ENCODE measurements around the gene RAB3A. TPM values are rescaled to one million over a fixed set of nuclear protein-coding genes. Genes with fewer than 3 reads are reported as not detected.
A peak's percentile ranks its signal among the peaks of the same experiment; 100 is the strongest.
"Not testable (repeated sequence)": the region's sequence is repeated elsewhere in the genome, so short reads cannot be mapped to it uniquely, and the experiment has no call there.

Gene RAB3A
- total RNA-seq, 1 donor = 3.8 TPM

GRCh38 chr19:18214779-18215433 lies 11.1 kb upstream of the RAB3A start:
- no peaks in the 10 kb centered on the region for H3K27me3 ChIP-seq (ENCODE audit: insufficient read depth, low read length)
- H3K9me3 ChIP-seq (ENCODE audit: low read depth, low read length) = no peaks in the 10 kb centered on the region
- H3K4me1 ChIP-seq (ENCODE audit: insufficient read depth, low read length) = no peaks in the 10 kb centered on the region
- no peak overlapping the region for H3K4me3 ChIP-seq (ENCODE audit: low read length)

GRCh38 chr19:18211683-18212082 lies 7.8 kb upstream of the RAB3A start:
- Histone ChIP-seq H3K4me3 (ENCODE audit: low read length) (no peak overlapping the region), H3K27me3 (ENCODE audit: insufficient read depth, low read length) (peaks cover 3% of the 10 kb centered on the region), H3K4me1 (ENCODE audit: insufficient read depth, low read length) (no peaks in the 10 kb centered on the region), H3K9me3 (ENCODE audit: low read depth, low read length) (no peaks in the 10 kb centered on the region)

- not testable (repeated sequence) for H3K27me3 ChIP-seq (ENCODE audit: insufficient read depth, low read length); H3K4me1 ChIP-seq (ENCODE audit: insufficient read depth, low read length); H3K4me3 ChIP-seq (ENCODE audit: low read length); H3K9me3 ChIP-seq (ENCODE audit: low read depth, low read length)
Observed at GRCh38 chr19:18209912-18210311, 6.1 kb upstream of the RAB3A start.

GRCh38 chr19:18208098-18208951 lies 4.5 kb upstream of the RAB3A start:
- Histone ChIP-seq H3K9me3 (ENCODE audit: low read depth, low read length) (no peaks in the 10 kb centered on the region), H3K27me3 (ENCODE audit: insufficient read depth, low read length) (peaks cover 3% of the 10 kb centered on the region), H3K4me1 (ENCODE audit: insufficient read depth, low read length) (peaks cover 18% of the 10 kb centered on the region), H3K4me3 (ENCODE audit: low read length) (no peak overlapping the region)

- Histone ChIP-seq H3K9me3 (ENCODE audit: low read depth, low read length) (no peaks in the 10 kb centered on the region), H3K4me3 (ENCODE audit: low read length) (no peak overlapping the region), H3K4me1 (ENCODE audit: insufficient read depth, low read length) (peaks cover 28% of the 10 kb centered on the region), H3K27me3 (ENCODE audit: insufficient read depth, low read length) (peaks cover 3% of the 10 kb centered on the region)
Observed at GRCh38 chr19:18206018-18206417, 2.2 kb upstream of the RAB3A start.

GRCh38 chr19:18205200-18205892 lies 1.5 kb upstream of the RAB3A start:
- H3K27me3 ChIP-seq (ENCODE audit: insufficient read depth, low read length) = peaks cover 3% of the 10 kb centered on the region
- H3K4me1 ChIP-seq (ENCODE audit: insufficient read depth, low read length) = peaks cover 28% of the 10 kb centered on the region
- no peaks in the 10 kb centered on the region for H3K9me3 ChIP-seq (ENCODE audit: low read depth, low read length)
- peak overlapping the region; percentile 55 for H3K4me3 ChIP-seq (ENCODE audit: low read length)

- H3K9me3 ChIP-seq (ENCODE audit: low read depth, low read length) = no peaks in the 10 kb centered on the region
- H3K4me1 ChIP-seq (ENCODE audit: insufficient read depth, low read length) = peaks cover 28% of the 10 kb centered on the region
- H3K27me3 ChIP-seq (ENCODE audit: insufficient read depth, low read length) = peaks cover 3% of the 10 kb centered on the region
- peak overlapping the region; percentile 55 for H3K4me3 ChIP-seq (ENCODE audit: low read length)
Observed at GRCh38 chr19:18204394-18205199, 755 bp upstream of the RAB3A start.

- no peaks in the 10 kb centered on the region for H3K27me3 ChIP-seq (ENCODE audit: insufficient read depth, low read length)
- H3K4me3 ChIP-seq (ENCODE audit: low read length) = peak overlapping the region; percentile 56
- peaks cover 28% of the 10 kb centered on the region for H3K4me1 ChIP-seq (ENCODE audit: insufficient read depth, low read length)
- H3K9me3 ChIP-seq (ENCODE audit: low read depth, low read length) = no peaks in the 10 kb centered on the region
Observed at GRCh38 chr19:18203408-18203862, 407 bp downstream of the RAB3A start.

- H3K27me3 ChIP-seq (ENCODE audit: insufficient read depth, low read length) = no peaks in the 10 kb centered on the region
- no peaks in the 10 kb centered on the region for H3K9me3 ChIP-seq (ENCODE audit: low read depth, low read length)
- peaks cover 28% of the 10 kb centered on the region for H3K4me1 ChIP-seq (ENCODE audit: insufficient read depth, low read length)
- peak overlapping the region; percentile 56 for H3K4me3 ChIP-seq (ENCODE audit: low read length)
Observed at GRCh38 chr19:18202778-18203407, 949 bp downstream of the RAB3A start.

- Histone ChIP-seq H3K4me3 (ENCODE audit: low read length) (no peak overlapping the region), H3K27me3 (ENCODE audit: insufficient read depth, low read length) (no peaks in the 10 kb centered on the region), H3K9me3 (ENCODE audit: low read depth, low read length) (no peaks in the 10 kb centered on the region), H3K4me1 (ENCODE audit: insufficient read depth, low read length) (peaks cover 28% of the 10 kb centered on the region)
Observed at GRCh38 chr19:18202397-18202777, 1.5 kb downstream of the RAB3A start.

- peaks cover 27% of the 10 kb centered on the region for H3K4me1 ChIP-seq (ENCODE audit: insufficient read depth, low read length)
- no peaks in the 10 kb centered on the region for H3K27me3 ChIP-seq (ENCODE audit: insufficient read depth, low read length)
- H3K4me3 ChIP-seq (ENCODE audit: low read length) = no peak overlapping the region
- no peaks in the 10 kb centered on the region for H3K9me3 ChIP-seq (ENCODE audit: low read depth, low read length)
Observed at GRCh38 chr19:18198374-18198773, 5.5 kb downstream of the RAB3A start.

- Histone ChIP-seq H3K4me3 (ENCODE audit: low read length) (no peak overlapping the region), H3K9me3 (ENCODE audit: low read depth, low read length) (no peaks in the 10 kb centered on the region), H3K4me1 (ENCODE audit: insufficient read depth, low read length) (peaks cover 24% of the 10 kb centered on the region), H3K27me3 (ENCODE audit: insufficient read depth, low read length) (no peaks in the 10 kb centered on the region)
Observed at GRCh38 chr19:18197941-18198340, 5.9 kb downstream of the RAB3A start.

GRCh38 chr19:18197306-18197705 lies 6.5 kb downstream of the RAB3A start:
- Histone ChIP-seq H3K9me3 (ENCODE audit: low read depth, low read length) (no peaks in the 10 kb centered on the region), H3K27me3 (ENCODE audit: insufficient read depth, low read length) (no peaks in the 10 kb centered on the region), H3K4me3 (ENCODE audit: low read length) (no peak overlapping the region), H3K4me1 (ENCODE audit: insufficient read depth, low read length) (peaks cover 21% of the 10 kb centered on the region)

GRCh38 chr19:18196511-18196845 lies 7.4 kb downstream of the RAB3A start:
- Histone ChIP-seq H3K4me3 (ENCODE audit: low read length) (no peak overlapping the region), H3K4me1 (ENCODE audit: insufficient read depth, low read length) (peaks cover 28% of the 10 kb centered on the region), H3K27me3 (ENCODE audit: insufficient read depth, low read length) (no peaks in the 10 kb centered on the region), H3K9me3 (ENCODE audit: low read depth, low read length) (no peaks in the 10 kb centered on the region)

Measured in mononuclear cell (primary cell).